ENCODE data around the gene LRRC66. TPM values are rescaled to one million over a fixed set of nuclear protein-coding genes. Genes with fewer than 3 reads are reported as not detected.

LRRC66 gene, protein sequence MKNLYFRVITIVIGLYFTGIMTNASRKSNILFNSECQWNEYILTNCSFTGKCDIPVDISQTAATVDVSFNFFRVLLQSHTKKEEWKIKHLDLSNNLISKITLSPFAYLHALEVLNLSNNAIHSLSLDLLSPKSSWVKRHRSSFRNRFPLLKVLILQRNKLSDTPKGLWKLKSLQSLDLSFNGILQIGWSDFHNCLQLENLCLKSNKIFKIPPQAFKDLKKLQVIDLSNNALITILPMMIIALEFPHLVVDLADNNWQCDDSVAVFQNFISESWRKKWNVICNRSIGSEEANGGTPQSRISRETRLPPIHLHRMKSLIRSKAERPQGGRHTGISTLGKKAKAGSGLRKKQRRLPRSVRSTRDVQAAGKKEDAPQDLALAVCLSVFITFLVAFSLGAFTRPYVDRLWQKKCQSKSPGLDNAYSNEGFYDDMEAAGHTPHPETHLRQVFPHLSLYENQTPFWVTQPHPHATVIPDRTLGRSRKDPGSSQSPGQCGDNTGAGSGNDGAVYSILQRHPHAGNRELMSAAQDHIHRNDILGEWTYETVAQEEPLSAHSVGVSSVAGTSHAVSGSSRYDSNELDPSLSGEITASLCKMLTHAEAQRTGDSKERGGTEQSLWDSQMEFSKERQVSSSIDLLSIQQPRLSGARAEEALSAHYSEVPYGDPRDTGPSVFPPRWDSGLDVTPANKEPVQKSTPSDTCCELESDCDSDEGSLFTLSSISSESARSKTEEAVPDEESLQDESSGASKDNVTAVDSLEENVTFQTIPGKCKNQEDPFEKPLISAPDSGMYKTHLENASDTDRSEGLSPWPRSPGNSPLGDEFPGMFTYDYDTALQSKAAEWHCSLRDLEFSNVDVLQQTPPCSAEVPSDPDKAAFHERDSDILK
- total RNA-seq: under 1 TPM; 0.07 to 0.19 TPM

DNA sequence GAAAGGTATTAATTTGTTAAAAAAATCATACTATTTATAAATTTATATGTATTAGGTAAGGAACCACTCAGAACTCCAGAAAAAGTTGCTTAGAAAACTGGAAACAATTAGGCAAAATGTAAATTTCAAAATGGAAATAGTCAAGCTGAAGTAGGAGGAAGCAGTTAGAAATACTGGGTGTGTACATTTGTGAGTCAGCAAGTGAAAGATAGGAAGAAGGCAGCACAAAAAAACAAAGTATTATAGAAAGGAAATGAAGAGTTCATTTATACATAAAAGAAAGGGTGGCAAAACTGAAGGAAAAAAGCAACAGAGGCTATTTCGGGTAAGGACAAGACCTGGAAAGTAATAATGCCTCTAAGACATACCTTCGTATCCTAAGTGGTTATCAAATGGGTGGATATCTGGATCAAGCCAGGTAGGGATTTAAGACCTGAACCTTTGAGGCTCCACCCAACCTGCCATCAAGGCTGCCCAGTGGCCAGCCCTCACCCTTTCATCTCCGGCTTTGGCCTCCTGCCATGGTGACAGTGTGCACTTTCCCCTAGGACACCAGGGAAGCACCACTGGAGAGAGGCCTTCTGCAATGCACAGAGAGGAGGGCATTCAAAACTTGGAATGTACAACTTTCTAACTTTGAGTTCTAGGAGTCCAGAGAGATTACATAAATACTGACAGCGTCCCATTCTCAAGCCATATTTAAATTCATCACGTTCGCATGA, at the start of gene LRRC66:
TSS of gene LRRC66 (minus strand) at position 428 of the 722 bp plus-strand sequence. CDS start 2,750 bp downstream, outside the sequence.
- Mint-ChIP-seq H3K36me3 (no peaks in the 10 kb centered on the region), H3K27ac (no peak within 1 kb of the TSS), H3K9me3 (no peaks in the 10 kb centered on the region)
- DNase-seq (ENCODE audit: low spot score in 2 of 2) (no peak), ATAC-seq (no peak)

DNA sequence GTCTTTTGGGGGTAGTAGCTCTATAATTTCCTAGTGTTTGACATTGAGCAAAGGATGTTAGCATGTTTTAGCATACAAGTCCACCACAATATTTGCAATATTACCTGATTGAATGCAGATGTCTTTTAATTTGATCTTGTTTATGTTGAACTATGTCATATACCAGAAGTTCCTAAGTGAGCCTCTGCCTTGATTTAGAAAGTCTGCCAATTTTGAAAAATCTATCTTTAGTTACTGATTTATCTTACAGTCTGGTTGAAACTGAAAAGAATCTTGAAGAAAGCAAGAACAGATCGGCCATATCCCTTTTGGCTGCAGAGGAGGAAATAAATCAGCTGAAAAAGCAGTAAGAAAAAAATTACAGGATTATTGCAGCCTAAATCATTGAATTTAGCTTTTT, 49.4 kb upstream of the LRRC66 start:
- no peak for ATAC-seq
- DNase-seq (ENCODE audit: low spot score in 2 of 2): no peak

DNA sequence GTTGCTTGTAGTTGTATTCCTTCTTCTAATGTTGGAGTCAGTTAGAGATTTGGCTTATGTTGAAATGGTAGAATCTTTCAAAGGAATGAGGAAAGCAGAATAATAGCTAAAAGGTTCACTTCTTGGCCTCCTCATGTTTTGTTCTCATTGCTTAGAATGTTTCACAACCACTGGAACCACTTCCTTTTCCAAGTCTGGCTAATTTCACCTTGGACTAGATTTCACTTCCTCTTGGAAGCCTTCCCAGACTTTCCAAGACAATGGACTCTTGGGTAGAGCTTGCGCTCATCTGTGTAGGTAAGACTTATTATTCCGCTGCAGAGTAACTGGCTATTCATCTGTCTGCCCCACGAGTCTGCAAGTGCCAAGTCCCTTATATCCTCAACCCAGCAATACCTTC, 39.2 kb upstream of the LRRC66 start:
- DNase-seq (ENCODE audit: low spot score in 2 of 2) (no peak), ATAC-seq (no peak)
- H3K27ac Mint-ChIP-seq: no peak overlapping the region
- H3K9me3 Mint-ChIP-seq: no peaks in the 10 kb centered on the region
- H3K36me3 Mint-ChIP-seq: no peaks in the 10 kb centered on the region

More for the DNA sequence above, 49.4 kb upstream of the LRRC66 start:
- Mint-ChIP-seq H3K36me3 (peaks cover 0 to 6% of the 10 kb centered on the region in 2 donors), H3K9me3 (peaks cover 5 to 6% of the 10 kb centered on the region in 2 donors), H3K27ac (no peak overlapping the region)

DNA sequence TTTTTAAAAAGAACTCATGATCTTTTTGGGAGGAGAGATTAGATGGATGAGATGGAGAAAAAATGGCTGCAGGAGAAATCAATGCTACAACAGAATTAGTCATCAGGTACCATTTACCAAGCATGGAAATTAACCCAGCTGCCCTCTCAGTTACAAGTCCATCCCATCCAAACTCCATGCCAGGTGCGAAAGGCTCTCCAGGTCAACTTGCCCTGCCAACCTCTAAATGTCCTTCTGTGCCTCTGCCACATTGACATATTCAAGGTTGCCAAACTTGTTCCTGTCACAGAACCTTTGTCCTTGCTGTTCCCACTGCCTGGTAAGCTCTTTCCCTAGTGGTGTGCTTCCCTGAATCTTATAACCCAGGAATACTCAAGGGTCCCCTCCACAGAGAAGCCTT, 38.1 kb upstream of the LRRC66 start:
- Mint-ChIP-seq H3K27ac (no peak overlapping the region), H3K36me3 (peaks cover 0 to 8% of the 10 kb centered on the region in 2 donors), H3K9me3 (no peaks in the 10 kb centered on the region)
- DNase-seq (ENCODE audit: low spot score in 2 of 2) (no peak), ATAC-seq (no peak)

DNA sequence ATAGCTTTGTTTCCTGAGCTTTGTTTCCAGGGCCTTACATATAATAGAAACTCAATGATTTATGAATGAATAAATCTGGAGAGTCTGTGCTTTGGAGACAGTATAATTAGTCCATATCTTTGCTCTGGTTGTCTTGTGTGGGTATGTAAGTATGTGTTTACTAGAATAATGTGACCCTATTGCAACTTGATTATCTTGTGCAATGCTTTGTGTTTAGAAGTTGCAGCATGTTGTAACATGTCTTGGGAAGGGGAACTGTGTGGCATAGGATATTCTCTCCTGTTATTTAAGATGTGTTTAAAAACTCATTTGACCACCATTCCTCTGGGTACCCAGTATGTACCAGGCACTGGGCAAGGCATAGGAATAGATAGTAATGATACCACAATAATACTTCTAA, 37.0 kb upstream of the LRRC66 start:
- peaks cover 0 to 18% of the 10 kb centered on the region in 2 donors for H3K36me3 Mint-ChIP-seq

DNA sequence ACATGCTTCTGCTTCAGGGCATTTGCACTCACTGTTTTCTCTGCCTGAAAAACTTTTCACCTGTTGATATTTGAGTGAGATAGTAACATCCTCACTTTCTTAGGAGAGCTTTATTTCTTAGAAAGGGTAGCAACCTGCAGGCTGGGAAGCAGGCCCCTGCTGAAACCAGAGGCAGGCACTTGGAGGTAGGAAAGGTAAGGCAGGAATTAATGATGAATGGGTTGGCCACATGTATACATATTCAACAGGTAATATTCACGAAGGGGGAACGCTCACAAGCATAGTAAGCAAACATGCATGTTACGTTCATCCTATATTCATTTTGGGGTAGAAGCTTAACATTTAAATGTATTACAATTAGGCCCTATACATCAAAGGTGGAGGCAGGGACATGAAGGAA, 34.1 kb upstream of the LRRC66 start:
- no peak for ATAC-seq
- H3K27ac Mint-ChIP-seq: no peak overlapping the region
- peaks cover 0 to 22% of the 10 kb centered on the region in 2 donors for H3K36me3 Mint-ChIP-seq
- no peaks in the 10 kb centered on the region for H3K9me3 Mint-ChIP-seq
- DNase-seq (ENCODE audit: low spot score in 2 of 2): no peak

More for the DNA sequence above, 37.0 kb upstream of the LRRC66 start:
- no peak for ATAC-seq
- no peaks in the 10 kb centered on the region for H3K9me3 Mint-ChIP-seq
- no peak for DNase-seq (ENCODE audit: low spot score in 2 of 2)
- no peak overlapping the region for H3K27ac Mint-ChIP-seq

DNA sequence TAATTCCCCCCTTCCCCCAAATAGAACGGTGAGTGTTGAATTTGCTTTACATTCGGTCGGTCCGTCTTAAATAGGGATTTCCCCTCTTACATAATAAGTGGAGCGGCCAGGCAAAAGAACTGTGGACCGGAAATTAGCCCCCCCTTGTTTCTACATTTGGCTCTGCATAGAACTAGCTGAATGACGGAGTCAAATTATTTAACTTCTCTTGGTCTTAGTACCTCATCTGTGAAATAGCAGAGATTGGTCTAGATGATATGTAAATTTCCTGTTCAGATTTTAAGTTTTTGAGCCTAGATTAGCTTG, 32.3 kb upstream of the LRRC66 start:
- peaks cover 0 to 22% of the 10 kb centered on the region in 2 donors for H3K36me3 Mint-ChIP-seq
- H3K9me3 Mint-ChIP-seq: no peaks in the 10 kb centered on the region
- DNase-seq (ENCODE audit: low spot score in 2 of 2) (no peak), ATAC-seq (no peak)
- H3K27ac Mint-ChIP-seq: no peak overlapping the region

DNA sequence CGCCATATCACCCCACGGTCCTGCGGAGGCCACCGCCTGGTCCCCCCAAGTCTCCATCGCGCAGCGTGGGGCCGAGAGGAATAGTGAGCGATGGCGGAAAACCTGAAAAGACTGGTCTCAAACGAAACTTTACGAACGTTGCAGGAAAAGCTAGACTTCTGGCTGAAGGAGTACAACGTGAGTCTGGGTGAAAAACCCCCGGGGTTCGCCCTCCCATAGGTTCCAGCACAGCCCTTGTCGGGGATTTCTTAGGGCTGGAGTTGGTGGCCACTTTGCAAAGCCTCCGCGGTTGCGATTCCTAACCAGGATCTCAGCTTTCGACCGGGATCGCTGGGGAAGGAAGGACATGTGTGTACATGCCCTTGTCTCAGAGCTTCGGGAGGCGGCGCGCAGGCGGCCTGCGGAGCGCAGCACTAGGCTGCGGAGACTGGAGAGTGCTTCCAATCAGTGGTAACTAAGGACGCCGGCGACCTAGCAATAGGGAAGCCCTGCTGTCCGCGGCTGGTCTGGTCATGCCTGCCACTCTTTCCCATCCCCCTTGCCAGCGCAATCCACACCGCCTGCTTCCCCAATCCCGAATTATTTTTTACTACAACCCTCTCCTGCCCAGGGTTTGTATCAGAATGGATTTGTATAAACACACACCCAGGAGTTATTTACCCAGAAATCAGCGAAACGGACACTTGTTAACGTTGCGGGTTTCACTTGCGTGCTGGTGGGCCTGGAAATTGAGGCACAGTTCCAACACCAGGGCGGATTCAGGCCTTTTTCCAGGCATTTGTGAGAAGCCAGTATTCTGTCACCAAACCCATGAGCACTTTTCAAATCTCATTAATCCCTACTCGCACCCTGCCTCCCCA, 31.7 kb upstream of the LRRC66 start:
- no peak overlapping the region for H3K27ac Mint-ChIP-seq
- peak; percentile 56 to 67 for ATAC-seq

DNA sequence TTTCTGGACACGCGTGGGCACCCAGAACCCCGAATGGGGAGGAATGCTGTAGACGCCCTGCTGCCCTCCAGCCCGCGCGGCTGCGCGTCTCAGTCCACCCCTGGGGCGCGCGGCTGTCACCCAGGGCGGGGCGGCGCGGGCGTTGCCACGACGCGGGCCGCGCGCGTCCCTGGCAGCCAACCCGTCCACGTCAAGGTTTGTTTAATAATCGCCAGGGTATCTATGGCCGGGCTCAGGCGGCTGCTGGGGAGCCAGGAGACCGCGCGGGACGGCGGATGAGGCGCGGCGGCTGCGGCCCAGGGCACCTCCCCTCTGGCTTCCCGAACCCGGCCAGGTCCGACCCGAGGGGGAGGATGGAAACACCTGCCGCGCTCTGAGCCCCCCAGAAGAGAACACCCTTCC, 31.1 kb upstream of the LRRC66 start, which contains the start of gene SPATA18:
TSS of gene SPATA18 (plus strand) at position 92 of the 402 bp plus-strand sequence. CDS start 401 bp downstream, outside the sequence.
- Mint-ChIP-seq H3K36me3 (peaks cover 0 to 22% of the 10 kb centered on the region in 2 donors), H3K9me3 (no peaks in the 10 kb centered on the region), H3K27ac (no peak within 1 kb of the TSS)
- peak; percentile 41 to 53 for ATAC-seq
- DNase-seq (ENCODE audit: low spot score in 2 of 2): no peak

More for the DNA sequence above, 31.7 kb upstream of the LRRC66 start:
- DNase-seq (ENCODE audit: low spot score in 2 of 2): no peak
- no peaks in the 10 kb centered on the region for H3K9me3 Mint-ChIP-seq
- peaks cover 0 to 22% of the 10 kb centered on the region in 2 donors for H3K36me3 Mint-ChIP-seq

DNA sequence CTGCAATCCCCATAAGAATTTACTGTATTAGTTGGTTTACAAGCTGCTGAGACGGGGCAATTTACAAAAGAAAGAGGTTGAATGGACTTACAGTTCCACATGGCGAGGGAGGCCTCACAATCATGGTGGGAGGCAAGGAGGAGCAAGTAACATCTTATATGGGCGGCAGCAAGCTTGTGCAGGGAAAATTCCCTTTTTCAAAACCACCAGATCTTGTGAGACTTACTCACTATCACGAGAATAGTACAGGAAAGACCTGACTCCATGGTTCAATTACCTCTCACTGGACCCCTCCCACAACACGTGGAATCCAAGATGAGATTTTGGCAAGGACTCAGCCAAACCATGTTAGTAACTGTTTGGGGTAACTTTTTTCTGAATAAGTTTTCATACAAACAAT, 29.1 kb upstream of the LRRC66 start:
- peaks cover 0 to 22% of the 10 kb centered on the region in 2 donors for H3K36me3 Mint-ChIP-seq
- no peak overlapping the region for H3K27ac Mint-ChIP-seq
- ATAC-seq: no peak
- DNase-seq (ENCODE audit: low spot score in 2 of 2): no peak
- no peaks in the 10 kb centered on the region for H3K9me3 Mint-ChIP-seq

DNA sequence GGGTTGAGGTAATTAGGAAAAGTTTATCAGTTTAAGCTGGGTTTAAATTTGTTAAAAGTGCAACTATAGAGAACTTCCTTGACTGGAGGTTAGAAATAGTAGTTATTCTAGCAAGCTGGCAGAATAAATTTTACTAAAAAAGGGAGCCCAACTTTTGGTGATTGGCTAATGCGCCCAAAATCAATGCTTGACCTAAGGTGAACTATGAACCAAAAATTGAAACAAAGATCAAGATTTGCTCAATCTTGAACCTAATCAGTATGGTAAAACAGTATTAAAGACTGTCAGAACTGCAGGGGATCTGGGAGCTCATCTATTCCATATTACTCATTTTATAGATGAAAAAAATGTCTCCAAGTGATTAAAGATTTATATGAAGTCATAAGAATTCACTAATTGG, 24.9 kb upstream of the LRRC66 start:
- no peak overlapping the region for H3K27ac Mint-ChIP-seq
- no peaks in the 10 kb centered on the region for H3K36me3 Mint-ChIP-seq
- ATAC-seq (no peak), DNase-seq (ENCODE audit: low spot score in 2 of 2) (no peak)
- H3K9me3 Mint-ChIP-seq: no peaks in the 10 kb centered on the region

DNA sequence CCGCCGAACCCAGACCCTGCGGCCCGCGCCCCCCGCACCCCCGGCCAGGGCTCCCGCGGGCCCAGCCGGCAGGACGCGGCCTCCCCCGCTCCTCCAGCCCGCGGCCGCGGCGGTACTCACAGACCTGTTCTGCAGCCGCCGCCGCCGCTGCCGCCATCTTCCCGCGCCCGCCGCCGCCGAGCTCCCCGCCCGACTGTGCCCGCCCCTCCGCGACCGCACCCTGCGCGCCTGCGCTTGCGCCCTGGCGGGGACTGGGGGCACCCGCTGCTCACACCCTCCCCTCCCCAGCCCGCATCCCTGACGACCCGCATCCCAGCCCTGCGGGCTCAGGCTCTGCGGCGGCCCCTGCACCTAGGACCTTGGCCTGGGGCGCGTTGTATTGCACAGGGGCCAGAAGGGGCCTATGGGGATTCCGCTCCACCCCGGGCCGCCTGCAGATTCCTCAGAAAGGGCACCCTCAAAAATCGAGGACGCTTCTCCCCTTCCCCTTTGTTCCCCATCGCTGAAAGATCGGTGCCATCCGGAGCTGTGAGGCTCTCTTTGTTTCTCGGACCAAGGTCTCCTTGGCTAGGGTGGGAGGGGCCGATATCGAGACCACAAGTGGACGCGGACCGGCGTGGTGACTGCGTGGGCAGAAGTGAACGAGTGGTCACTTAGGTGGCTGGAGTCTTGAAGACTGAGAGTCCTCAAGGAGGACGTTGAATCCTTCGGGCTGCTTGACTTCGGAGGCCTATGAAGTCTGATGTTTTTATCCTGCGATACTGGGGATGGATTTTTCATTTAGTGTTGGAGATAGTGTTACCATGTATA, 18.1 kb upstream of the LRRC66 start, which contains the start of gene SGCB:
TSS of gene SGCB (minus strand) at position 197 of the 810 bp plus-strand sequence. CDS start at position 157, 40 bp downstream.
- Mint-ChIP-seq H3K9me3 (no peaks in the 10 kb centered on the region), H3K36me3 (peaks cover 0 to 5% of the 10 kb centered on the region in 2 donors), H3K27ac (peak within 1 kb of the TSS; percentile 83 to 86)
- DNase-seq (ENCODE audit: low spot score in 2 of 2) (peak; percentile 70 to 77), ATAC-seq (peak; percentile 94 to 97)

DNA sequence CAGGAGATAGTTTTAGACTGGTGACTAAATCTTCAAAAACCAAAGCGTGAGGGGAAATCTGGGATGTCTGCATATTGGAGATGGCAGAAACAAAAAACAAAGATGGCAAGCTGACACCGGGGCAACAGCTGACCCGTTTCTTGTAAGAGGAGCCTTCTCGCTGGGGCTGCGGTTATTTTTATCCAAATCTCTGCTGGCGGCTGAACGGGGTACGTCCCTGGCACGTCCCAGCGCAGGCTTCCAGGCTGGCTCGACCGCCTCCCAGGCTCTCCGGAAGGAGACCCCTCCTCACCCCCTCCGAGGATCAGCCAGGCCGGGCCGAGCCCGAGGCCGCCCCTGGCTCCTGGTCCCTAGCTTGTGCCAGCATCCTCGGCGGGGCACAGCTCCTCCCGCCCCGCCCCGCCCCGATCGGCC, 17.5 kb upstream of the LRRC66 start:
- peak in 1 of 2 donors; percentile 17 for DNase-seq (ENCODE audit: low spot score in 2 of 2)
- H3K27ac Mint-ChIP-seq: peak overlapping the region; percentile 83 to 86

DNA sequence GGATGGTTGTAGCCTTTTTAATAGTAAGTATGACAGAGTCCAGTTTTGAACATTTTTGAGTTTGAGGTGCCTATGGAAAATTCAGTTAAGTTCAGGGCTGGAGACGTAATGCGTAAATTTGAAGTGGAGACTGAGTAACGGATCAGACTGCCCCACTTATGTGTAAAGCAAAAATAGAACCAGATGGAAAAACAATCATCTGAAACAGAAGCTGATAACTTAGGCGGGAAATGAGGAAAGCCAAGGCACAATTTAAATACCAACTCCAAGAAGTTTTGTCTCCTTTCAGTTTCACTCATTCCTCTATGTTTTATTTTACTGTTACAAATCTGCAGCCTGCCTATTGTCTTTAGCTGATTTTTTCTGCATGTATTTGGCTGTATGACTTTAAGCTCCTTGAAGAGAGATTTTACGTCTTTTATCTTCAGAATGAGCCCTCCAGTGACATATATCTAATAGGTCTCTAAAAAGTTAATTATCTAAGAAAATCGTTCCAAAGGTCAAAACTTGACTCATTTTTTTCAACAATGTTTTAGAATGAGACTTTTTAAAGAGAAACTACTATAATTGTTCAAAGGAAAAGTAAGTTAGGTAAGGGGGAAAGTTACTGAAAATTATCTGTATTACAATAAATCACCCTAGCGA, 16.8 kb upstream of the LRRC66 start:
- H3K27ac Mint-ChIP-seq: peak overlapping the region; percentile 83 to 86
- H3K9me3 Mint-ChIP-seq: no peaks in the 10 kb centered on the region
- ATAC-seq (no peak), DNase-seq (ENCODE audit: low spot score in 2 of 2) (no peak)
- H3K36me3 Mint-ChIP-seq: peaks cover 0 to 5% of the 10 kb centered on the region in 2 donors

More for the DNA sequence above, 17.5 kb upstream of the LRRC66 start:
- ATAC-seq: peak; percentile 60 to 72
- peaks cover 0 to 5% of the 10 kb centered on the region in 2 donors for H3K36me3 Mint-ChIP-seq
- no peaks in the 10 kb centered on the region for H3K9me3 Mint-ChIP-seq

Measured in activated naive CD4-positive, alpha-beta T cell treated with anti-CD3 and anti-CD28 coated beads, Interleukin-2, amount 50 U/mL, for 72 hours (primary cell).